Gastrocnemius medialis (tissue), 4 donors: ENCODE results near the gene SERPINA9. TPM values are rescaled to one million over a fixed set of nuclear protein-coding genes. Genes with fewer than 3 reads are reported as not detected.

Experiments used
- ATAC-seq, 2 donors: fragments of 150-250 bp; one replicate each; pipeline ENCODE4 v1.9.1; 2016
- DNase-seq, 2 donors: peaks; one replicate each; pipeline ENCODE4 v3.0.0-alpha.2; 2019
- H3K27ac ChIP-seq, 4 donors: fragments of 200-600 bp; sonication (generic); 1 replicate in 1 of 4; 2 replicates in 3 of 4; pipeline ENCODE4 v1.5.1; 2016 to 2018; ENCODE audit warnings: mild to moderate bottlenecking in 2 of 4, moderate library complexity in 1 of 4
- H3K27me3 ChIP-seq, 3 donors: fragments of 200-600 bp; sonication (generic) in 2 of 3; 1 replicate in 1 of 3; 2 replicates in 2 of 3; pipeline versions ENCODE4 v1.5.1 to v1.6.0; 2016 to 2019; ENCODE audit warnings: mild to moderate bottlenecking in 1 of 3, moderate library complexity in 1 of 3
- H3K36me3 ChIP-seq, 2 donors: fragments of 200-600 bp; sonication (generic) in 1 of 2; one replicate each; pipeline ENCODE4 v1.5.1; 2017 to 2018
- H3K4me1 ChIP-seq, 2 donors: fragments of 200-600 bp; sonication (generic) in 1 of 2; one replicate each; pipeline ENCODE4 v1.5.1; 2016 to 2017; ENCODE audit warnings: mild to moderate bottlenecking in 2 of 2
- H3K4me3 ChIP-seq, 4 donors: fragments of 200-600 bp; sonication (generic) in 3 of 4; 1 replicate in 1 of 4; 2 replicates in 3 of 4; pipeline ENCODE4 v1.5.1; 2016 to 2019; ENCODE audit warnings: mild to moderate bottlenecking in 2 of 4
- H3K9me3 ChIP-seq, 3 donors: fragments of 200-600 bp; sonication (generic) in 2 of 3; 1 replicate in 1 of 3; 2 replicates in 2 of 3; pipeline ENCODE4 v1.5.1; 2016 to 2019
- CTCF ChIP-seq, 5 experiments: fragments of 450-650 bp in 3 of 5; fragments of 200-600 bp in 2 of 5; sonication (generic) in 2 of 5; IDR thresholded peaks in 4 of 5; conservative IDR thresholded peaks in 1 of 5; 1 replicate in 4 of 5; 2 replicates in 1 of 5; pipeline ENCODE4 v1.5.1; 2016 to 2019; ENCODE audit warnings: antibody characterized with exemption in 5 of 5, mild to moderate bottlenecking in 3 of 5, moderate library complexity in 3 of 5
- POLR2A ChIP-seq, 2 donors: fragments of 450-650 bp; IDR thresholded peaks; one replicate each; pipeline ENCODE4 v1.6.1; 2017; ENCODE audit warnings: antibody characterized with exemption in 2 of 2, mild to moderate bottlenecking in 2 of 2, moderate library complexity in 2 of 2
- in situ Hi-C, 4 donors: fragments of 200-750 bp; cut with MboI; loops; one replicate each; pipeline versions ENCODE4 v1.15.0 to v1.8.0; 2017; ENCODE audit warnings: low sequenced_read_pairs in 4 of 4
- intact Hi-C: fragments of 100-400 bp; cut with DNase I; formaldehyde crosslinking; loops from one replicate; pipeline ENCODE4 v1.15.1; 2023; ENCODE audit warnings: low total_unique reads
- total RNA-seq, 4 donors: library from RNA; depleted of rRNA; stranded (reverse); fragments of >200 nt; gene quantifications; one replicate each; pipeline versions ENCODE4 v1.1.0 to v1.2.3, GENCODE V29; 2016

SERPINA9 gene
- total RNA-seq, 4 donors from 2014 or later, result not detected

DNA sequence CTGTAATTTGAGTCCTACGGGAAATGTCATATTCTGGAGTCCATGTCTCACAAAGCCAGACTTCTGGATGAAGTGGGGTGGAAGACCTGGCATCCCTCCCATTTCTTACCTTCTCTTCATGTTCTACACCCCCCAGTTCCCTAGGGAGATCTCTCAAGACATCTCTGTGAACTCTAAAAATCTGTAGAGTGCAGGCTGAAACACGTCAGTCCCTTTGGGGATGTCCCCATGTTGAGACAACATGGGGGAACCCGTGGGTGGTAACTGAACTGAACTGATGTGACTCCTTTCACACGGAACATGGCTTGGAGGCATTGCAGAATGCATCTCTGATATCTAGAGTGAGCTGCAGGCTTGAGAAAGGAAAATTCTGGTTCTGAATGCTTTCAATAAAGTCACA lies 18.1 kb upstream of the SERPINA9 start:
- Histone ChIP-seq H3K27me3 (no peaks in the 10 kb centered on the region), H3K36me3 (no peaks in the 10 kb centered on the region), H3K9me3 (no peaks in the 10 kb centered on the region), H3K4me3 (no peak overlapping the region), H3K27ac (no peak overlapping the region), H3K4me1 (no peaks in the 10 kb centered on the region)
- intact Hi-C loops, result no loop called here
- DNase-seq, result no peak
- in situ Hi-C loops, result no loop called here
- ATAC-seq, result no peak
- TF ChIP-seq POLR2A (IDR thresholded peaks at IDR 0.05), result no peak

- no peak for DNase-seq
- no peak overlapping the region for H3K4me3 ChIP-seq
- peaks cover 3 to 7% (median 6%) of the 10 kb centered on the region in 3 donors for H3K27me3 ChIP-seq
- H3K9me3 ChIP-seq, result no peaks in the 10 kb centered on the region
- TF ChIP-seq CTCF (IDR thresholded peaks at IDR 0.05 in 4 of 5, conservative IDR thresholded peaks at IDR 0.05 in 1 of 5) (no peak), POLR2A (IDR thresholded peaks at IDR 0.05) (no peak)
- no peaks in the 10 kb centered on the region for H3K36me3 ChIP-seq
- in situ Hi-C loops, result no loop called here
- intact Hi-C loops, result no loop called here
- no peak overlapping the region for H3K27ac ChIP-seq
- no peak for ATAC-seq
- H3K4me1 ChIP-seq, result peaks cover 0 to 1% of the 10 kb centered on the region in 2 donors
Observed at GRCh38 chr14:94491511-94491910, 15.5 kb upstream of the SERPINA9 start.

DNA sequence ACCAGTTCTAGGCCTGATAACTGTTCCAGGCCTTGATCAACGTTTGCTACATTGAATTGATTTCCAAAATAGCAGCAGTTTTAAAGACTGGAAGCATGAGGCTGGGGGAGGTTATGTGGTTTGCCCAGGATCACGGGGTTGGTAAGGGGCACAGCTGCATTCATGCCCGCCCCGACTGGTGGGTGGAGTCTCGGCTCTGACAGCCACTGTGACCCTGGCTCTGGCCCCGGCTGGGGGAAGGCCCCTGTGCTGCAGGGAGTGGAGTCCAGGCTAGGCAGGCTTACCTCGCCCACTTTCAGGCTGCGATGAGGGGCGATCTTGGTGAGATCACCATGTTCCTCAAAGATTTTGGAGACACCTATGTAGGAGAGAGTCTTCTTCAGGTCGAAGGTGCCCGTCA lies 13.3 kb upstream of the SERPINA9 start:
- Histone ChIP-seq H3K27ac (no peak overlapping the region), H3K27me3 (peaks cover 3 to 16% (median 6%) of the 10 kb centered on the region in 3 donors), H3K4me1 (peaks cover 0 to 6% of the 10 kb centered on the region in 2 donors), H3K4me3 (no peak overlapping the region), H3K36me3 (no peaks in the 10 kb centered on the region), H3K9me3 (no peaks in the 10 kb centered on the region)
- intact Hi-C loops (loop anchor here (10.0 kb wide), 1 partner anchor 355 kb away; no protein-coding TSS in a partner anchor), in situ Hi-C loops (loop anchor here in 1 of 4 donors (10.0 kb wide), 1 partner anchor 135 kb away; no protein-coding TSS in a partner anchor)
- no peak for ATAC-seq
- no peak for DNase-seq
- TF ChIP-seq POLR2A (IDR thresholded peaks at IDR 0.05) (no peak), CTCF (IDR thresholded peaks at IDR 0.05 in 4 of 5, conservative IDR thresholded peaks at IDR 0.05 in 1 of 5) (no peak)

DNA sequence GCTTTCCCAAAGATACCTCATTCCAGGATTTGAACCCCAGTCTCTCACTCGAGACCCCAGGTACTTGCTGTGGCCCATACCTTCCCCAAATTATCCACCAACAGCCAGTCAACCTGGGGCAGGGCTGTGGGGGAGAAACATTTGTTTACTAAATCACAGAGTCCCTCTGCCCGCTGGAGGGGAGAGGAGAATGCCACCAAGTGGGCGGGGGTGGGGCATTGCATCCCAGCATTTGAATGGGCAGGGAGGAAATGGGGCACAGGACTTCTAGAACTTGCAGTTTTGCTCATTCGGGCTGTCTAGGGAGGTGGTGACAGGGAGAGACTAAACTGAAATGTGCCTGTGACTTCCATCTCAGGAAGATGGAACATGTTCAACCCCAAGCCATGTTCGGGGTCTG lies 10.9 kb upstream of the SERPINA9 start:
- peaks cover 0 to 6% of the 10 kb centered on the region in 2 donors for H3K4me1 ChIP-seq
- no peaks in the 10 kb centered on the region for H3K36me3 ChIP-seq
- peaks cover 3 to 16% (median 6%) of the 10 kb centered on the region in 3 donors for H3K27me3 ChIP-seq
- TF ChIP-seq POLR2A (IDR thresholded peaks at IDR 0.05) (no peak), CTCF (IDR thresholded peaks at IDR 0.05 in 4 of 5, conservative IDR thresholded peaks at IDR 0.05 in 1 of 5) (no peak)
- no peak overlapping the region for H3K4me3 ChIP-seq
- intact Hi-C loops, result loop anchor here (10.0 kb wide), 1 partner anchor 352 kb away; no protein-coding TSS in a partner anchor
- no peaks in the 10 kb centered on the region for H3K9me3 ChIP-seq
- in situ Hi-C loops, result loop anchor here in 1 of 4 donors (10.0 kb wide), 1 partner anchor 132 kb away; no protein-coding TSS in a partner anchor
- DNase-seq (no peak), ATAC-seq (no peak)
- no peak overlapping the region for H3K27ac ChIP-seq

GRCh38 chr14:94485944-94486841 lies 10.2 kb upstream of the SERPINA9 start:
- peaks cover 0 to 6% of the 10 kb centered on the region in 2 donors for H3K4me1 ChIP-seq
- H3K36me3 ChIP-seq, result no peaks in the 10 kb centered on the region
- no peak overlapping the region for H3K27ac ChIP-seq
- DNase-seq (no peak), ATAC-seq (peak; percentile 50 to 55)
- intact Hi-C loops, result loop anchor here (10.0 kb wide), 1 partner anchor 351 kb away; no protein-coding TSS in a partner anchor
- H3K4me3 ChIP-seq, result peak overlapping the region in 1 of 4 donors; percentile 24
- peaks cover 3 to 16% (median 6%) of the 10 kb centered on the region in 3 donors for H3K27me3 ChIP-seq
- H3K9me3 ChIP-seq, result no peaks in the 10 kb centered on the region
- in situ Hi-C loops, result loop anchor here in 1 of 4 donors (10.0 kb wide), 1 partner anchor 131 kb away; no protein-coding TSS in a partner anchor
- TF ChIP-seq CTCF (IDR thresholded peaks at IDR 0.05 in 4 of 5, conservative IDR thresholded peaks at IDR 0.05 in 1 of 5) (peak; percentile 78 to 96 (median 87)), POLR2A (IDR thresholded peaks at IDR 0.05) (no peak)
